GM12801 (cell line): ENCODE measurements around the gene RACK1.

Experiments used
- CTCF ChIP-seq: IDR thresholded peaks from one replicate; pipeline ENCODE4 v1.5.1; 2011; ENCODE audit warnings: control low read depth; ENCODE audit not compliant: insufficient read length; ENCODE audit errors: extremely low read depth

Gene RACK1

GRCh38 chr5:181243564-181244343 lies at the start of gene RACK1:
Gene RACK1, minus strand, starts transcription at chr5:181243906. Its CDS starts 106 bp downstream, at chr5:181243800.
- no peak for TF ChIP-seq CTCF

GRCh38 chr5:181283347-181283746 lies 39.6 kb upstream of the RACK1 start:
- no peak for TF ChIP-seq CTCF

GRCh38 chr5:181282874-181283273 lies 39.2 kb upstream of the RACK1 start:
- TF ChIP-seq CTCF = no peak

- no peak for TF ChIP-seq CTCF
Measured at GRCh38 chr5:181281984-181282316, 38.2 kb upstream of the RACK1 start.

GRCh38 chr5:181281077-181281983 lies 37.6 kb upstream of the RACK1 start:
- no peak for TF ChIP-seq CTCF

- TF ChIP-seq CTCF = no peak
Measured at GRCh38 chr5:181280251-181280762, 36.6 kb upstream of the RACK1 start.

GRCh38 chr5:181271081-181271480 lies 27.4 kb upstream of the RACK1 start:
- TF ChIP-seq CTCF = no peak
